ENCODE measurements around the gene CFAP97.
"Not testable (repeated sequence)": the region's sequence is repeated elsewhere in the genome, so short reads cannot be mapped to it uniquely, and the experiment has no call there.

CFAP97 gene

GRCh38 chr4:185119927-185120630 is 83.7 kb downstream of the CFAP97 start:
- peaks cover 39% of the 10 kb centered on the region for H3K27me3 Mint-ChIP-seq
- H3K27ac Mint-ChIP-seq (ENCODE audit: low read depth), result no peak overlapping the region

DNA sequence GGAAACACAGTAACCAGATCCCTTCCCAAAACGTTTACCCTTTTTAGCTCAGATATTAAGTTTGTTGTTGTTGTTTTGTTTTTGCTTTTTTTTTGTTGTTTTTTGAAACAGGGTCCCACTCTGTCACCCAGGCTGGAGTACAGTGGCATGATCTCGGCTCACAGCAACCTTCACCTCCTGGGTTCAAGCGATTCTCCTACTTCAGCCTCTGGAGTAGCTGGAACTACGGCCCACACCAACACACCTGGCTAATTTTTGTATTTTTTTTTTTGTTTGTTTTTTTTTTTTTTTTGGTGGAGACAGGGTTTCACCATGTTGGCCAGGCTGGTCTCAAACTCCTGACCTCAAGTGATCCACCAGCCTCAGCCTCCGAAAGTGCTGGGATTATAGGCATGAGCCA is 84.3 kb downstream of the CFAP97 start:
- not testable (repeated sequence) for H3K27ac Mint-ChIP-seq (ENCODE audit: low read depth); ATAC-seq (replicated peaks; ENCODE audit: extremely low read depth, poor library complexity, severe bottlenecking); H3K4me3 Mint-ChIP-seq; H3K4me1 Mint-ChIP-seq; DNase-seq (ENCODE audit: low spot score in 2 of 2); H3K36me3 Mint-ChIP-seq (ENCODE audit: insufficient read depth); H3K9me3 Mint-ChIP-seq
- H3K27me3 Mint-ChIP-seq, result peaks cover 37% of the 10 kb centered on the region

More at GRCh38 chr4:185119927-185120630, 83.7 kb downstream of the CFAP97 start:
- Mint-ChIP-seq H3K9me3 (no peaks in the 10 kb centered on the region), H3K4me1 (peaks cover 9% of the 10 kb centered on the region), H3K4me3 (no peak overlapping the region), H3K36me3 (ENCODE audit: insufficient read depth) (peaks cover 2% of the 10 kb centered on the region)
- ATAC-seq (replicated peaks; ENCODE audit: extremely low read depth, poor library complexity, severe bottlenecking) (no peak), DNase-seq (ENCODE audit: low spot score in 2 of 2) (no peak)

- Mint-ChIP-seq H3K27me3 (peaks cover 40% of the 10 kb centered on the region), H3K9me3 (no peaks in the 10 kb centered on the region), H3K4me1 (peaks cover 9% of the 10 kb centered on the region), H3K4me3 (no peak overlapping the region), H3K27ac (ENCODE audit: low read depth) (no peak overlapping the region), H3K36me3 (ENCODE audit: insufficient read depth) (peaks cover 2% of the 10 kb centered on the region)
- no peak for ATAC-seq (replicated peaks; ENCODE audit: extremely low read depth, poor library complexity, severe bottlenecking)
- no peak for DNase-seq (ENCODE audit: low spot score in 2 of 2)
Measured at GRCh38 chr4:185118876-185119275, 84.9 kb downstream of the CFAP97 start.

DNA sequence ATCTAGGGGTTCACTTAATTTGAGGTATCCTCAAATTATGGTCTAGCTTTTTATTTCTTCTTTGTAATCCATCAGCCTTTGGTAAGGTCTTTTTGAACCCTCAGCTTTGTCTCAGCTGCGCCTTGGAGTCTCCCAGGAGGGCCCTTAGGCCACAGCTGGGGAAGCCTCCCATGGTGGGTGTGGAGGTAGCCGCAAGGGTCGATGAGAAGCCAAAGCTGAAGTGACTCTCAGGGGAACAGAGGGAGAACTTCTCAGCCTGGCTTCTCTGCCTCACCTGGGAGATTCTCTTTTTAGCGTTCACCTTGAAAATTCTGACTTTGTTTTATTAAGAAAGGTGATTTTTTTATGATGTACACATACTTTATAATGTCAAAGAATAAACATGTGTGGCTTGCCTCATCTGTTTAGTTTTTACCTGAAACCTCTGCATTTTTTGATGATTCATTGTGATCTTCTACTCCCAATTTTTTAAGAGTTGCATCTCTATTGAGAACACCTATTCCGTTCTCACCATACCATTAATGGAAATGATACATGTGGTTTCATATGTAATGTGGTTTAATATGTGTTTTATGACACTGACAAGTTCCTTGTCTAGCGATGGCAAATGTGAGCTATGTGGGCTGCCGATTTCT is 86.4 kb downstream of the CFAP97 start:
- peaks cover under 1% of the 10 kb centered on the region for H3K4me1 Mint-ChIP-seq
- H3K27ac Mint-ChIP-seq (ENCODE audit: low read depth), result no peak overlapping the region
- no peaks in the 10 kb centered on the region for H3K9me3 Mint-ChIP-seq
- H3K4me3 Mint-ChIP-seq, result no peak overlapping the region
- no peak for ATAC-seq (replicated peaks; ENCODE audit: extremely low read depth, poor library complexity, severe bottlenecking)
- no peaks in the 10 kb centered on the region for H3K36me3 Mint-ChIP-seq (ENCODE audit: insufficient read depth)
- DNase-seq (ENCODE audit: low spot score in 2 of 2), result no peak
- peaks cover 33% of the 10 kb centered on the region for H3K27me3 Mint-ChIP-seq

DNA sequence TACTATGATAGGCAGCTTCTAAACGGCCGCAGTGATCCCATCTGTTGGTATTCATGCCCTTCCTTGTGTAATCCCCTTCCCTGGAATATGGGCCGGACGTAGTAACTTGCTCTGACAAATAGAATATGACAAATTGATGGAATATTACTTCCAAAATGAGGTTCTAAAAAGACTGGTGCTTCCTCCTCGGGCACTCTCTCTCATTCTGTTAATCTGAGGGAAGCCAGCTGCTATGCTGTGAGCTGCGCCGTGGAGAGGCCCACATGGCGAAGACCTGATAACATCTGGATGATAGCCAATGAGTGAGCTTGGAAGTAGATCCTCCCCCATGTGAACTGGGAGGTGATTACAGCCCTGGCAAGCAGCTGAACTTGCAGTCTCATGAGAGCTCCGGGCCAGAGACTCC is 88.0 kb downstream of the CFAP97 start:
- no peaks in the 10 kb centered on the region for H3K36me3 Mint-ChIP-seq (ENCODE audit: insufficient read depth)
- no peak overlapping the region for H3K27ac Mint-ChIP-seq (ENCODE audit: low read depth)
- H3K27me3 Mint-ChIP-seq, result peaks cover 30% of the 10 kb centered on the region
- no peak overlapping the region for H3K4me3 Mint-ChIP-seq
- DNase-seq (ENCODE audit: low spot score in 2 of 2), result no peak
- H3K4me1 Mint-ChIP-seq, result no peaks in the 10 kb centered on the region
- no peaks in the 10 kb centered on the region for H3K9me3 Mint-ChIP-seq
- ATAC-seq (replicated peaks; ENCODE audit: extremely low read depth, poor library complexity, severe bottlenecking), result no peak

GRCh38 chr4:185113340-185113739 is 90.5 kb downstream of the CFAP97 start:
- Mint-ChIP-seq H3K36me3 (ENCODE audit: insufficient read depth) (no peaks in the 10 kb centered on the region), H3K27me3 (peaks cover 37% of the 10 kb centered on the region), H3K4me1 (no peaks in the 10 kb centered on the region), H3K27ac (ENCODE audit: low read depth) (no peak overlapping the region), H3K9me3 (no peaks in the 10 kb centered on the region), H3K4me3 (no peak overlapping the region)
- ATAC-seq (replicated peaks; ENCODE audit: extremely low read depth, poor library complexity, severe bottlenecking) (no peak), DNase-seq (ENCODE audit: low spot score in 2 of 2) (no peak)

DNA sequence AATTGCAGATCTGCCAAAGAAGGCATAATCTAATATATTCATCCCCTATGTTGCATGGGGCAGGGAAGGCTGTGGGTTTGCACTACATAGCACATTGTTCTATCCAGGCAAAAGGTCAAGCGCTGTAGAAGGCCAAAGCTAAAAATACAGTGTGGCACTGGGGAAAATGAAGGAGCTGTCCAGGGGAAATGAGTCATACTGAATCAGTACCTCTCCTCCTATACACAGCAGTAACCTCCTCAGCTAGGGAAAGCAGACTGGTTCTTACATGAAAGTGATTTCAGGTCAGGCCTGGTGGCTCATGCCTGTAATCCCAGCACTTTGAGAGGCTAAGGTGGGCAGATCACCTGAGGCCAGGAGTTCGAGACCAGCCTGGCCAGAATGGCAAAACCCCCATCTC is 91.7 kb downstream of the CFAP97 start:
- Mint-ChIP-seq H3K27me3 (peaks cover 41% of the 10 kb centered on the region), H3K9me3 (no peaks in the 10 kb centered on the region)

DNA sequence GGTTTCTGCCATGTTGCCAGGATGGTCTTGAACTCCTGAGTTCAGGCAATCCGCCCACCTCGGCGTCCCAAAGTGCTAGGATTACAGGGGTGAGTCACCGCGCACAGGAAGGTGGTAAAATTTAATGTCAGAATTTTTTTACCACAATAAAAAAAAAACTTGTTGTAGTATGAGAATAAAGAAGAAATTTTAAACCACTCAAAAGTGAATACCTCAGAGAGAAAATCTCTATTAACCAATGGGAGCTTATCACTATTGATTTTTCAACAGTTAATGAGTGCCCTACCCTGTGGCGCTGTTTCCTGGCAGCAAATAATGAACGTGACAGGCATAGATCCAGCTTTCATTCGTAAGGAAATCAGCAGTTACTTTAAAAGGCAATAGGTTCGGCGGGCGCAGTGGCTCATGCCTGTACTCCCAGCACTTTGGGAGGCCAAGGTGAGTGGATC is 93.4 kb downstream of the CFAP97 start:
- H3K27me3 Mint-ChIP-seq, result peaks cover 41% of the 10 kb centered on the region
- DNase-seq (ENCODE audit: low spot score in 2 of 2), result no peak
- H3K27ac Mint-ChIP-seq (ENCODE audit: low read depth), result no peak overlapping the region
- no peak for ATAC-seq (replicated peaks; ENCODE audit: extremely low read depth, poor library complexity, severe bottlenecking)
- no peak overlapping the region for H3K4me3 Mint-ChIP-seq
- H3K9me3 Mint-ChIP-seq, result no peaks in the 10 kb centered on the region
- H3K36me3 Mint-ChIP-seq (ENCODE audit: insufficient read depth), result no peaks in the 10 kb centered on the region
- no peaks in the 10 kb centered on the region for H3K4me1 Mint-ChIP-seq

More for the DNA sequence above, 91.7 kb downstream of the CFAP97 start:
- no peak for DNase-seq (ENCODE audit: low spot score in 2 of 2)
- Mint-ChIP-seq H3K27ac (ENCODE audit: low read depth) (no peak overlapping the region), H3K36me3 (ENCODE audit: insufficient read depth) (no peaks in the 10 kb centered on the region), H3K4me1 (no peaks in the 10 kb centered on the region), H3K4me3 (no peak overlapping the region)
- no peak for ATAC-seq (replicated peaks; ENCODE audit: extremely low read depth, poor library complexity, severe bottlenecking)

GRCh38 chr4:185109736-185110135 is 94.1 kb downstream of the CFAP97 start:
- Mint-ChIP-seq H3K27ac (ENCODE audit: low read depth) (no peak overlapping the region), H3K27me3 (peaks cover 39% of the 10 kb centered on the region), H3K4me1 (no peaks in the 10 kb centered on the region), H3K9me3 (no peaks in the 10 kb centered on the region), H3K36me3 (ENCODE audit: insufficient read depth) (no peaks in the 10 kb centered on the region), H3K4me3 (no peak overlapping the region)
- no peak for DNase-seq (ENCODE audit: low spot score in 2 of 2)
- ATAC-seq (replicated peaks; ENCODE audit: extremely low read depth, poor library complexity, severe bottlenecking), result no peak

Data from central memory CD8-positive, alpha-beta T cell (primary cell).